HCT116 (cell line): ENCODE measurements around the gene SNN. TPM values are rescaled to one million over a fixed set of nuclear protein-coding genes. Genes with fewer than 3 reads are reported as not detected.

Source experiments
- ATAC-seq: fragments of 200-7000 bp; cut with Tn5 transposase; 2 replicates; pipeline ENCODE4 v1.9.1; 2020; ENCODE audit warnings: mild to moderate bottlenecking, moderate library complexity
- BruUV-seq: library from RNA; stranded (reverse); fragments of 400-500 nt; replicated peaks from 2 replicates; lab custom pipeline; 2021; lab: Mats Ljungman, UMichigan
- CTCF ChIA-PET: fragments of 300-600 bp; sonication (Branson Sonifier 250); formaldehyde crosslinking; loops from one replicate; lab custom pipeline; 2021; ENCODE audit warnings: antibody characterized with exemption; lab: Charles Lee
- POLR2A ChIA-PET: fragments of 300-600, 350-600 bp; sonication (Branson Sonifier 250); formaldehyde crosslinking; loops from one replicate; lab custom pipeline; 2021; ENCODE audit warnings: antibody characterized with exemption; lab: Charles Lee
- RAD21 ChIA-PET, 2 experiments: fragments of 300-600 bp; sonication (Branson Sonifier 250); formaldehyde crosslinking; loops; one replicate each; lab custom pipeline; 2023; ENCODE audit warnings: low total read pairs in 2 of 2; ENCODE audit not compliant: uncharacterized antibody in 2 of 2, unreplicated experiment in 2 of 2, low non-redundant PET in 1 of 2; lab: Charles Lee
- DNase-seq: peaks from one replicate; pipeline ENCODE4 v3.0.0-alpha.2; 2010; ENCODE audit warnings: low read depth, low spot score
- H2AFZ ChIP-seq: fragments of 200-600 bp; shearing (Covaris generic), sonication (generic); 2 replicates; pipeline ENCODE4 v1.6.1; 2017; ENCODE audit warnings: low read depth, mixed run types, mixed read lengths, antibody characterized with exemption, low read length; ENCODE audit not compliant: poor library complexity, severe bottlenecking
- H3K27ac ChIP-seq: 2 replicates; pipeline ENCODE4 v1.5.1; 2012; ENCODE audit warnings: low read depth, low read length
- H3K27me3 ChIP-seq: fragments of 200-600 bp; sonication (generic); 2 replicates; pipeline ENCODE4 v1.6.1; 2016; ENCODE audit warnings: mixed run types, low read length, mixed read lengths; ENCODE audit not compliant: insufficient read depth
- H3K36me3 ChIP-seq, 2 experiments: fragments of 200-500 bp in 1 of 2; fragments of 200-600 bp in 1 of 2; sonication (Bioruptor generic) in 1 of 2; sonication (generic) in 1 of 2; 2 replicates each; pipeline versions ENCODE4 v1.5.1 to v1.6.1; 2014 to 2016; ENCODE audit warnings: low read length in 2 of 2, inconsistent platforms in 1 of 2, mixed read lengths in 1 of 2, mixed run types in 1 of 2; ENCODE audit not compliant: insufficient read depth in 2 of 2, control insufficient read depth in 1 of 2
- H3K4me1 ChIP-seq, 2 experiments: fragments of 200-600 bp in 1 of 2; sonication (generic) in 1 of 2; 2 replicates each; pipeline versions ENCODE4 v1.5.1 to v1.6.1; 2012 to 2017; ENCODE audit warnings: low read length in 2 of 2, inconsistent platforms in 1 of 2, mild to moderate bottlenecking in 1 of 2, mixed read lengths in 1 of 2, mixed run types in 1 of 2, moderate library complexity in 1 of 2; ENCODE audit not compliant: insufficient read depth in 2 of 2, control insufficient read depth in 1 of 2
- H3K4me2 ChIP-seq: fragments of 200-600 bp; sonication (generic); 2 replicates; pipeline ENCODE4 v1.6.1; 2017; ENCODE audit warnings: mixed run types, low read length, mixed read lengths
- H3K4me3 ChIP-seq, 2 experiments: fragments of 200-600 bp in 1 of 2; sonication (generic) in 1 of 2; replicated peaks in 1 of 2; 2 replicates each; pipeline ENCODE4 v1.5.1; 2011 to 2016; ENCODE audit warnings: low read length in 2 of 2, control low read depth in 1 of 2, low read depth in 1 of 2, mild to moderate bottlenecking in 1 of 2, mixed read lengths in 1 of 2, mixed run types in 1 of 2
- H3K79me2 ChIP-seq: fragments of 200-600 bp; sonication (generic); 2 replicates; pipeline ENCODE4 v1.6.1; 2017; ENCODE audit warnings: mild to moderate bottlenecking, mixed run types, low read length, moderate library complexity, mixed read lengths; ENCODE audit not compliant: insufficient read depth
- H3K9ac ChIP-seq: fragments of 200-600 bp; sonication (generic); 2 replicates; pipeline ENCODE4 v1.6.1; 2016; ENCODE audit warnings: low read length, mixed read lengths
- H3K9me2 ChIP-seq: fragments of 200-600 bp; sonication (generic), shearing (Covaris generic); 2 replicates; pipeline ENCODE4 v1.6.1; 2017; ENCODE audit warnings: mixed run types, mild to moderate bottlenecking, moderate library complexity; ENCODE audit not compliant: insufficient read depth
- H3K9me3 ChIP-seq, 2 experiments: fragments of 200-500 bp in 1 of 2; fragments of 200-600 bp in 1 of 2; sonication (Bioruptor generic) in 1 of 2; sonication (generic) in 1 of 2; 2 replicates each; pipeline ENCODE4 v1.6.1; 2014 to 2017; ENCODE audit warnings: low read length in 2 of 2, mixed read lengths in 2 of 2, inconsistent platforms in 1 of 2, low read depth in 1 of 2, mild to moderate bottlenecking in 1 of 2, mixed run types in 1 of 2, moderate library complexity in 1 of 2; ENCODE audit not compliant: control insufficient read depth in 1 of 2, insufficient read depth in 1 of 2
- H4K20me1 ChIP-seq: fragments of 200-600 bp; sonication (generic), shearing (Covaris generic); 2 replicates; pipeline ENCODE4 v1.6.1; 2017; ENCODE audit warnings: mixed run types, mild to moderate bottlenecking, moderate library complexity; ENCODE audit not compliant: insufficient read depth
- CBX3 ChIP-seq: IDR thresholded peaks from 2 replicates; pipeline ENCODE4 v1.6.1; 2012; ENCODE audit warnings: low read depth
- CEBPB ChIP-seq: IDR thresholded peaks from 2 replicates; pipeline ENCODE4 v1.6.1; 2012; ENCODE audit warnings: low read depth
- EGR1 ChIP-seq: IDR thresholded peaks from 2 replicates; pipeline ENCODE4 v1.6.1; 2012; ENCODE audit warnings: low read depth
- EZH2 ChIP-seq: fragments of 200-600 bp; sonication (generic); IDR thresholded peaks from 2 replicates; pipeline ENCODE4 v1.6.1; 2017; ENCODE audit warnings: antibody characterized with exemption, mixed run types
- EZH2phosphoT487 ChIP-seq: fragments of 200-600 bp; IDR thresholded peaks from 2 replicates; pipeline ENCODE4 v1.6.1; 2018; ENCODE audit warnings: antibody characterized with exemption, borderline replicate concordance
- FOSL1 ChIP-seq: IDR thresholded peaks from 2 replicates; pipeline ENCODE4 v1.6.1; 2012; ENCODE audit warnings: low read depth
- RAD21 ChIP-seq: IDR thresholded peaks from 2 replicates; pipeline ENCODE4 v1.6.1; 2012; ENCODE audit warnings: low read depth, mild to moderate bottlenecking
- SIN3A ChIP-seq: IDR thresholded peaks from 2 replicates; pipeline ENCODE4 v1.6.1; 2012; ENCODE audit warnings: low read depth
- SP1 ChIP-seq: IDR thresholded peaks from 2 replicates; pipeline ENCODE4 v1.6.1; 2012; ENCODE audit warnings: low read depth
- SRF ChIP-seq: IDR thresholded peaks from 2 replicates; pipeline ENCODE4 v1.6.1; 2012; ENCODE audit warnings: low read depth
- ZFX ChIP-seq: fragments of 450-650 bp; IDR thresholded peaks from 2 replicates; pipeline ENCODE4 v1.6.1; 2017
- intact Hi-C: fragments of 100-400 bp; cut with micrococcal nuclease; formaldehyde crosslinking; loops from 2 replicates; pipeline ENCODE4 v1.10.0; 2022
- total RNA-seq: library from RNA; stranded (reverse); gene quantifications from one replicate; pipeline ENCODE4 v1.2.1, GENCODE V29; 2021; ENCODE audit not compliant: unreplicated experiment
- TF ChIP-seq, protein P1 (sequence below): IDR thresholded peaks from 2 replicates; pipeline ENCODE4 v1.6.1; 2012; ENCODE audit warnings: low read depth
- TF ChIP-seq, protein P2 (sequence below), 3 experiments: fragments of 200-600 bp in 1 of 3; sonication (generic) in 1 of 3; IDR thresholded peaks in 2 of 3; conservative IDR thresholded peaks in 1 of 3; 2 replicates each; pipeline ENCODE4 v1.5.1; 2012 to 2017; ENCODE audit warnings: low read depth in 2 of 3, low read length in 2 of 3, antibody characterized with exemption in 1 of 3, borderline replicate concordance in 1 of 3, control low read depth in 1 of 3, mild to moderate bottlenecking in 1 of 3, mixed read lengths in 1 of 3, mixed run types in 1 of 3, moderate library complexity in 1 of 3; ENCODE audit not compliant: insufficient read depth in 1 of 3
- TF ChIP-seq, protein P3 (sequence below): IDR thresholded peaks from 2 replicates; pipeline ENCODE4 v1.6.1; 2012

SNN gene
- total RNA-seq, 1 experiment from 2014 or later = 12.2 TPM

DNA sequence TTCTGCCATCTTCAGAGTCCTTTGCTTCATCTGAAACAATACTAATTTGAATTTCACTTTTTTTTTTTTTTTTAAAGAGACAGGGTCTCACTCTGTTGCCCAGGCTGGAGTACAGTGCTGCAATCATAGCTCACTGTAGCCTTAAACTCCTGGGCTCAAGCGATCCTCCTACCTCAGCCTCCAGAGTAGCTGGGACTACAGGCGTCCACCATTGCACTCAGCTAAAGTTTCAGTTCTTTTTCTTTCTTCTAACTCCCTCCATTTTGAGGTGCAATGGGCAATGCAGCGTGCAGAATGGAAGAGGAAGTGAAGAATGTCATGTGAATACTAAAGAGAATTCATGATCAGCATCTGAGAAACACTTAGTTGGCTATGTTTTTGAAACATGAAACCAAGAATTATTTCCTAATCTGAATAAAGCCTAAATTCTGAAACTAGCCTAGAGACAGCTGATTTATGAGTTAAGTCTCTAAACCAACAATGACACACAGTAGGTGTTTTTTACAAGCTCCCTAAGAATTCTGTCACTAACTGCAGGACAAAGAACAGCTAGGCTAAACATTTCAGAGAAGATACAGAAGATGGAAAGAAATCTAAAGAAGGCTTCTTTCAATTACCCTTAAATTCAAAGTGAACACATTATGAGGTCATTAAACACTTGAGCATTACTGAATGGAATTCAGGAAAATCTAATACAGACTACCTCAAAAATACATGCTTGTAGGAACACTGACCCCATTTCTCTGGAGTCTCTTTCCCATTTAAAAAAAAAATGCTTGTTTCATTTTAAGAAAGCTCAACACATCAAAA, 21.0 kb downstream of the SNN start:
- no peaks in the 10 kb centered on the region for H3K27me3 ChIP-seq
- H3K4me3 ChIP-seq = no peak overlapping the region
- RAD21 ChIA-PET = no interaction called here
- ATAC-seq = no peak
- POLR2A ChIA-PET = no interaction called here
- no peak for DNase-seq
- no peaks in the 10 kb centered on the region for H4K20me1 ChIP-seq
- no peak overlapping the region for H3K4me2 ChIP-seq
- intact Hi-C loops = no loop called here
- no peak overlapping the region for H3K9ac ChIP-seq
- no peak overlapping the region for H3K27ac ChIP-seq
- H3K79me2 ChIP-seq = 0 out of 2 replicates have a peak, but pooled peaks cover 3% of the 10 kb centered on the region
- no peaks in the 10 kb centered on the region for H3K9me2 ChIP-seq
- TF ChIP-seq, protein P1, sequence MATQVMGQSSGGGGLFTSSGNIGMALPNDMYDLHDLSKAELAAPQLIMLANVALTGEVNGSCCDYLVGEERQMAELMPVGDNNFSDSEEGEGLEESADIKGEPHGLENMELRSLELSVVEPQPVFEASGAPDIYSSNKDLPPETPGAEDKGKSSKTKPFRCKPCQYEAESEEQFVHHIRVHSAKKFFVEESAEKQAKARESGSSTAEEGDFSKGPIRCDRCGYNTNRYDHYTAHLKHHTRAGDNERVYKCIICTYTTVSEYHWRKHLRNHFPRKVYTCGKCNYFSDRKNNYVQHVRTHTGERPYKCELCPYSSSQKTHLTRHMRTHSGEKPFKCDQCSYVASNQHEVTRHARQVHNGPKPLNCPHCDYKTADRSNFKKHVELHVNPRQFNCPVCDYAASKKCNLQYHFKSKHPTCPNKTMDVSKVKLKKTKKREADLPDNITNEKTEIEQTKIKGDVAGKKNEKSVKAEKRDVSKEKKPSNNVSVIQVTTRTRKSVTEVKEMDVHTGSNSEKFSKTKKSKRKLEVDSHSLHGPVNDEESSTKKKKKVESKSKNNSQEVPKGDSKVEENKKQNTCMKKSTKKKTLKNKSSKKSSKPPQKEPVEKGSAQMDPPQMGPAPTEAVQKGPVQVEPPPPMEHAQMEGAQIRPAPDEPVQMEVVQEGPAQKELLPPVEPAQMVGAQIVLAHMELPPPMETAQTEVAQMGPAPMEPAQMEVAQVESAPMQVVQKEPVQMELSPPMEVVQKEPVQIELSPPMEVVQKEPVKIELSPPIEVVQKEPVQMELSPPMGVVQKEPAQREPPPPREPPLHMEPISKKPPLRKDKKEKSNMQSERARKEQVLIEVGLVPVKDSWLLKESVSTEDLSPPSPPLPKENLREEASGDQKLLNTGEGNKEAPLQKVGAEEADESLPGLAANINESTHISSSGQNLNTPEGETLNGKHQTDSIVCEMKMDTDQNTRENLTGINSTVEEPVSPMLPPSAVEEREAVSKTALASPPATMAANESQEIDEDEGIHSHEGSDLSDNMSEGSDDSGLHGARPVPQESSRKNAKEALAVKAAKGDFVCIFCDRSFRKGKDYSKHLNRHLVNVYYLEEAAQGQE = no peak
- no peaks in the 10 kb centered on the region for H3K9me3 ChIP-seq
- BruUV-seq = no TSS peak
- H2AFZ ChIP-seq = no peak overlapping the region
- no peaks in the 10 kb centered on the region for H3K4me1 ChIP-seq
- CTCF ChIA-PET = interaction anchor here (0.9 to 1.3 kb wide), 2 partner anchors 49 to 157 kb away, joined by 3 read pairs; no protein-coding TSS in a partner anchor
- H3K36me3 ChIP-seq = peaks cover 30 to 33% of the 10 kb centered on the region in 2 experiments

DNA sequence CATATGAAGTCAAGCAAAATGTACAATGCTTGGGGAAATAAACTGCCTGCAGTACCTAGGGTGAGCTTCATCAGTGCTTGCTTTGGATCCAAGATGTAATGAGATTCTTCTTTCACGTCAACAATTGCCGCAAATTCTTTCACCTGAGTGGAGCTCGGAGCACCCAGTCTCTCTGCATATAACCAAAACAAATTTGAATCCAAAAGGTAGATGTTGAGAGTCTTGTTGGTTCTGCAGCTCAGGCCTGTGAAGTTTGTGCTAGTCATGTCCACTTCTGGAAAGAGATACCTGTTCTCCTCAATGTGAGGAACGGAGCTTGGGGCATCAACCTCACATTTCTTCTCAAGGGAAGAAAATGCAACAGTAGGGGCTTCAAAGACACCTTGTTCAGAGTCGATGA, 23.0 kb downstream of the SNN start:
- intact Hi-C loops = no loop called here
- Histone ChIP-seq H2AFZ (no peak overlapping the region), H3K9me3 (no peaks in the 10 kb centered on the region), H3K4me2 (no peak overlapping the region), H3K79me2 (0 out of 2 replicates have a peak, but pooled peaks cover 3% of the 10 kb centered on the region), H3K4me1 (no peaks in the 10 kb centered on the region), H3K4me3 (no peak overlapping the region), H4K20me1 (no peaks in the 10 kb centered on the region), H3K27me3 (no peaks in the 10 kb centered on the region), H3K36me3 (peaks cover 31 to 32% of the 10 kb centered on the region in 2 experiments), H3K27ac (no peak overlapping the region), H3K9me2 (no peaks in the 10 kb centered on the region), H3K9ac (no peak overlapping the region)
- DNase-seq (no peak), ATAC-seq (no peak)
- RAD21 ChIA-PET = no interaction called here
- CTCF ChIA-PET = interaction anchor here (1.2 kb wide), 1 partner anchor 23 kb away, joined by 4 read pairs; no protein-coding TSS in a partner anchor
- POLR2A ChIA-PET = interaction anchor here (0.6 to 0.7 kb wide), 2 partner anchors 52 to 333 kb away, joined by 3 to 5 read pairs; no protein-coding TSS in a partner anchor
- BruUV-seq = no TSS peak
- TF ChIP-seq, protein P2, sequence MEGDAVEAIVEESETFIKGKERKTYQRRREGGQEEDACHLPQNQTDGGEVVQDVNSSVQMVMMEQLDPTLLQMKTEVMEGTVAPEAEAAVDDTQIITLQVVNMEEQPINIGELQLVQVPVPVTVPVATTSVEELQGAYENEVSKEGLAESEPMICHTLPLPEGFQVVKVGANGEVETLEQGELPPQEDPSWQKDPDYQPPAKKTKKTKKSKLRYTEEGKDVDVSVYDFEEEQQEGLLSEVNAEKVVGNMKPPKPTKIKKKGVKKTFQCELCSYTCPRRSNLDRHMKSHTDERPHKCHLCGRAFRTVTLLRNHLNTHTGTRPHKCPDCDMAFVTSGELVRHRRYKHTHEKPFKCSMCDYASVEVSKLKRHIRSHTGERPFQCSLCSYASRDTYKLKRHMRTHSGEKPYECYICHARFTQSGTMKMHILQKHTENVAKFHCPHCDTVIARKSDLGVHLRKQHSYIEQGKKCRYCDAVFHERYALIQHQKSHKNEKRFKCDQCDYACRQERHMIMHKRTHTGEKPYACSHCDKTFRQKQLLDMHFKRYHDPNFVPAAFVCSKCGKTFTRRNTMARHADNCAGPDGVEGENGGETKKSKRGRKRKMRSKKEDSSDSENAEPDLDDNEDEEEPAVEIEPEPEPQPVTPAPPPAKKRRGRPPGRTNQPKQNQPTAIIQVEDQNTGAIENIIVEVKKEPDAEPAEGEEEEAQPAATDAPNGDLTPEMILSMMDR (IDR thresholded peaks at IDR 0.05 in 2 of 3, conservative IDR thresholded peaks at IDR 0.05 in 1 of 3; ENCODE audit: borderline replicate concordance in 1 of 3, insufficient read depth in 1 of 3, low read depth in 2 of 3, low read length in 2 of 3) = no peak
- TF ChIP-seq EGR1 = no peak
- no peak for TF ChIP-seq CEBPB
- no peak for TF ChIP-seq RAD21
- TF ChIP-seq EZH2phosphoT487 = no peak
- TF ChIP-seq SP1 = no peak
- no peak for TF ChIP-seq FOSL1
- no peak for TF ChIP-seq SIN3A
- TF ChIP-seq, protein P3, sequence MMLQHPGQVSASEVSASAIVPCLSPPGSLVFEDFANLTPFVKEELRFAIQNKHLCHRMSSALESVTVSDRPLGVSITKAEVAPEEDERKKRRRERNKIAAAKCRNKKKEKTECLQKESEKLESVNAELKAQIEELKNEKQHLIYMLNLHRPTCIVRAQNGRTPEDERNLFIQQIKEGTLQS = no peak
- TF ChIP-seq CBX3 = no peak
- TF ChIP-seq EZH2 = no peak
- no peak for TF ChIP-seq ZFX
- no peak for TF ChIP-seq SRF
